IMR-90 (cell line): ENCODE data around the gene BCAS1. TPM values are rescaled to one million over a fixed set of nuclear protein-coding genes. Genes with fewer than 3 reads are reported as not detected.

ENCODE experiments used
- ATAC-seq: fragments of 200-7000 bp; cut with Tn5 transposase; 2 replicates; pipeline ENCODE4 v1.9.1; 2020; ENCODE audit warnings: low read depth, mild to moderate bottlenecking, moderate library complexity
- BruUV-seq: library from RNA; stranded (reverse); fragments of 400-500 nt; replicated peaks from 2 replicates; lab custom pipeline; 2021; lab: Mats Ljungman, UMichigan
- CTCF ChIA-PET: fragments of 300-600 bp; formaldehyde crosslinking; extraction: SDS; loops from one replicate; lab custom pipeline; 2021; ENCODE audit warnings: antibody characterized with exemption; lab: Yijun Ruan, JAX
- POLR2A ChIA-PET: fragments of 300-600 bp; sonication (Branson Sonifier 250); formaldehyde crosslinking; loops from one replicate; lab custom pipeline; 2022; ENCODE audit warnings: antibody characterized with exemption; ENCODE audit not compliant: unreplicated experiment; lab: Charles Lee
- DNase-seq: peaks from one replicate; pipeline ENCODE4 v3.0.0; 2013
- H2AFZ ChIP-seq: replicated peaks from 2 replicates; pipeline ENCODE3; 2013; ENCODE audit warnings: low read length, mild to moderate bottlenecking; ENCODE audit not compliant: poor library complexity
- H2AK5ac ChIP-seq: 2 replicates; pipeline ENCODE4 v1.6.1; 2013; ENCODE audit warnings: low read depth, low read length, inconsistent platforms
- H2AK9ac ChIP-seq: replicated peaks from 2 replicates; pipeline ENCODE3; 2013; ENCODE audit warnings: mild to moderate bottlenecking, low read depth, low read length, moderate library complexity; ENCODE audit not compliant: poor library complexity
- H2BK120ac ChIP-seq: 2 replicates; pipeline ENCODE4 v1.6.1; 2013; ENCODE audit warnings: low read depth, low read length, inconsistent platforms
- H2BK15ac ChIP-seq: 3 replicates; pipeline ENCODE4 v1.6.1; 2013; ENCODE audit warnings: low read depth, low read length, inconsistent platforms
- H2BK20ac ChIP-seq: 2 replicates; pipeline ENCODE4 v1.6.1; 2013; ENCODE audit warnings: low read depth, mild to moderate bottlenecking, inconsistent platforms, low read length, moderate library complexity
- H2BK5ac ChIP-seq: 2 replicates; pipeline ENCODE4 v1.6.1; 2013; ENCODE audit warnings: mild to moderate bottlenecking, low read depth, low read length, inconsistent platforms; ENCODE audit not compliant: poor library complexity, severe bottlenecking
- H3K14ac ChIP-seq: replicated peaks from 2 replicates; pipeline ENCODE4 v1.6.1; 2013; ENCODE audit warnings: low read depth, low read length, inconsistent platforms
- H3K18ac ChIP-seq: 2 replicates; pipeline ENCODE4 v1.6.1; 2013; ENCODE audit warnings: low read depth, low read length, control low read depth
- H3K23ac ChIP-seq: 2 replicates; pipeline ENCODE4 v1.6.1; 2013; ENCODE audit warnings: low read depth, low read length, inconsistent platforms
- H3K27ac ChIP-seq: 2 replicates; pipeline ENCODE4 v1.5.1; 2013; ENCODE audit warnings: mild to moderate bottlenecking, control low read depth, low read length; ENCODE audit not compliant: insufficient read depth
- H3K27me3 ChIP-seq: 2 replicates; pipeline ENCODE4 v1.6.1; 2013; ENCODE audit warnings: low read length; ENCODE audit not compliant: control insufficient read depth, insufficient read depth
- H3K36me3 ChIP-seq: 2 replicates; pipeline ENCODE4 v1.6.1; 2013; ENCODE audit warnings: low read length, mixed read lengths; ENCODE audit not compliant: control insufficient read depth, insufficient read depth
- H3K4ac ChIP-seq: 2 replicates; pipeline ENCODE4 v1.6.1; 2013; ENCODE audit warnings: low read depth, low read length, inconsistent platforms
- H3K4me1 ChIP-seq: 2 replicates; pipeline ENCODE4 v1.6.1; 2013; ENCODE audit warnings: low read length, mixed read lengths; ENCODE audit not compliant: control insufficient read depth, insufficient read depth
- H3K4me2 ChIP-seq: 2 replicates; pipeline ENCODE4 v1.6.1; 2013; ENCODE audit warnings: low read depth, mild to moderate bottlenecking, control low read depth, low read length, moderate library complexity
- H3K4me3 ChIP-seq: 2 replicates; pipeline ENCODE4 v1.5.1; 2013; ENCODE audit warnings: low read depth, mild to moderate bottlenecking, control low read depth, low read length, moderate library complexity; ENCODE audit not compliant: insufficient read depth
- H3K56ac ChIP-seq: 2 replicates; pipeline ENCODE4 v1.6.1; 2013; ENCODE audit warnings: low read length, inconsistent platforms; ENCODE audit not compliant: insufficient read depth; ENCODE audit errors: extremely low read depth
- H3K79me1 ChIP-seq, 2 experiments: 2 replicates each; pipeline ENCODE4 v1.6.1; 2013; ENCODE audit warnings: low read length in 2 of 2, inconsistent platforms in 1 of 2, low read depth in 1 of 2
- H3K9ac ChIP-seq: 2 replicates; pipeline ENCODE4 v1.6.1; 2013; ENCODE audit warnings: low read depth, low read length, control low read depth
- H3K9me1 ChIP-seq: 2 replicates; pipeline ENCODE4 v1.6.1; 2013; ENCODE audit warnings: low read length, inconsistent platforms; ENCODE audit not compliant: insufficient read depth
- H3K9me3 ChIP-seq: 2 replicates; pipeline ENCODE4 v1.6.1; 2013; ENCODE audit warnings: low read length; ENCODE audit not compliant: control insufficient read depth, insufficient read depth
- H4K20me1 ChIP-seq: 2 replicates; pipeline ENCODE4 v1.6.1; 2013; ENCODE audit warnings: low read length, inconsistent platforms; ENCODE audit not compliant: insufficient read depth
- H4K5ac ChIP-seq: 2 replicates; pipeline ENCODE4 v1.6.1; 2013; ENCODE audit warnings: mild to moderate bottlenecking, low read depth, low read length, control low read depth
- H4K8ac ChIP-seq, 2 experiments: 2 replicates each; pipeline ENCODE4 v1.6.1; 2013; ENCODE audit warnings: low read depth in 2 of 2, low read length in 2 of 2, control low read depth in 1 of 2, inconsistent platforms in 1 of 2
- H4K91ac ChIP-seq: 2 replicates; pipeline ENCODE4 v1.6.1; 2013; ENCODE audit warnings: low read depth, low read length, inconsistent platforms; ENCODE audit not compliant: insufficient read depth
- BHLHE40 ChIP-seq: fragments of 150-350 bp; IDR thresholded peaks from 2 replicates; pipeline ENCODE4 v1.6.1; 2016; ENCODE audit warnings: mild to moderate bottlenecking, low read depth, low read length
- CEBPB ChIP-seq: IDR thresholded peaks from 2 replicates; pipeline ENCODE4 v1.6.1; 2012; ENCODE audit warnings: low read depth, low read length, improper control_type of control experiment
- CHD1 ChIP-seq: IDR thresholded peaks from 2 replicates; pipeline ENCODE4 v1.6.1; 2012; ENCODE audit warnings: low read depth, low read length, improper control_type of control experiment
- FOS ChIP-seq: fragments of 150-350 bp; IDR thresholded peaks from 2 replicates; pipeline ENCODE4 v1.6.1; 2016; ENCODE audit warnings: low read depth, low read length
- MAFK ChIP-seq: IDR thresholded peaks from 2 replicates; pipeline ENCODE4 v1.6.1; 2012; ENCODE audit warnings: low read depth, low read length, improper control_type of control experiment
- MAZ ChIP-seq: IDR thresholded peaks from 2 replicates; pipeline ENCODE4 v1.6.1; 2012; ENCODE audit warnings: low read depth, mild to moderate bottlenecking, low read length, improper control_type of control experiment, moderate library complexity, borderline replicate concordance
- NFE2L2 ChIP-seq: fragments of 150-350 bp; IDR thresholded peaks from 2 replicates; pipeline ENCODE4 v1.6.1; 2016; ENCODE audit warnings: low read depth, mild to moderate bottlenecking, low read length
- RAD21 ChIP-seq: IDR thresholded peaks from 2 replicates; pipeline ENCODE4 v1.6.1; 2012; ENCODE audit warnings: low read length, improper control_type of control experiment
- RCOR1 ChIP-seq: IDR thresholded peaks from 2 replicates; pipeline ENCODE4 v1.6.1; 2012; ENCODE audit warnings: mild to moderate bottlenecking, low read length, improper control_type of control experiment; ENCODE audit not compliant: insufficient replicate concordance
- WGBS, 2 experiments: methylation state at CpG; one replicate each; pipeline versions ENCODE4 v1.1.5 to v1.1.7; 2013; ENCODE audit warnings: missing lambda C conversion rate in 2 of 2; ENCODE audit not compliant: insufficient read length in 1 of 2; ENCODE audit errors: extremely low coverage in 2 of 2; 5-methylcytosine and 5-hydroxymethylcytosine counted together
- dilution Hi-C: fragments of 300-500 bp; cut with HindIII; formaldehyde crosslinking; loops from one replicate; pipeline ENCODE4 v1.14.3; 2018; ENCODE audit warnings: low sequenced_read_pairs; ENCODE audit not compliant: unreplicated experiment
- in situ Hi-C: fragments of 300-500 bp; cut with MboI; formaldehyde crosslinking; loops from 3 replicates; pipeline ENCODE4 v1.14.3; 2019; ENCODE audit warnings: low sequenced_read_pairs, inconsistent platforms, mixed read lengths
- intact Hi-C: fragments of 100-400 bp; cut with micrococcal nuclease; formaldehyde crosslinking; loops from 2 replicates; pipeline ENCODE4 v1.10.0; 2022
- polyA plus RNA-seq, 3 experiments: library from polyadenylated mRNA; depleted of rRNA; stranded (reverse); fragments of >200 nt; gene quantifications; 2 replicates each; pipeline ENCODE4 v1.2.3, GENCODE V29; 2012; ENCODE audit warnings: low replicate concordance in 1 of 3
- total RNA-seq: library from RNA; depleted of rRNA; stranded (reverse); fragments of >200 nt; gene quantifications from 2 replicates; pipeline ENCODE4 v1.2.3, GENCODE V29; 2012
- TF ChIP-seq, protein P1 (sequence below): fragments of 150-350 bp; IDR thresholded peaks from 2 replicates; pipeline ENCODE4 v1.6.1; 2017; ENCODE audit warnings: mild to moderate bottlenecking, antibody characterized with exemption, low read length, low read depth
- TF ChIP-seq, protein P2 (sequence below): conservative IDR thresholded peaks from 2 replicates; pipeline ENCODE4 v1.5.1; 2012; ENCODE audit warnings: mild to moderate bottlenecking, low read depth, low read length, improper control_type of control experiment
- TF ChIP-seq, protein P3 (sequence below): fragments of 150-350 bp; IDR thresholded peaks from 2 replicates; pipeline ENCODE4 v1.6.1; 2016; ENCODE audit warnings: low read depth, mild to moderate bottlenecking, low read length, moderate library complexity, borderline replicate concordance

Gene BCAS1
- total and polyA plus RNA-seq, 2 of the 4 experiments (the other 2 are of a cell fraction), result under 0.01 TPM; not detected in 1

DNA sequence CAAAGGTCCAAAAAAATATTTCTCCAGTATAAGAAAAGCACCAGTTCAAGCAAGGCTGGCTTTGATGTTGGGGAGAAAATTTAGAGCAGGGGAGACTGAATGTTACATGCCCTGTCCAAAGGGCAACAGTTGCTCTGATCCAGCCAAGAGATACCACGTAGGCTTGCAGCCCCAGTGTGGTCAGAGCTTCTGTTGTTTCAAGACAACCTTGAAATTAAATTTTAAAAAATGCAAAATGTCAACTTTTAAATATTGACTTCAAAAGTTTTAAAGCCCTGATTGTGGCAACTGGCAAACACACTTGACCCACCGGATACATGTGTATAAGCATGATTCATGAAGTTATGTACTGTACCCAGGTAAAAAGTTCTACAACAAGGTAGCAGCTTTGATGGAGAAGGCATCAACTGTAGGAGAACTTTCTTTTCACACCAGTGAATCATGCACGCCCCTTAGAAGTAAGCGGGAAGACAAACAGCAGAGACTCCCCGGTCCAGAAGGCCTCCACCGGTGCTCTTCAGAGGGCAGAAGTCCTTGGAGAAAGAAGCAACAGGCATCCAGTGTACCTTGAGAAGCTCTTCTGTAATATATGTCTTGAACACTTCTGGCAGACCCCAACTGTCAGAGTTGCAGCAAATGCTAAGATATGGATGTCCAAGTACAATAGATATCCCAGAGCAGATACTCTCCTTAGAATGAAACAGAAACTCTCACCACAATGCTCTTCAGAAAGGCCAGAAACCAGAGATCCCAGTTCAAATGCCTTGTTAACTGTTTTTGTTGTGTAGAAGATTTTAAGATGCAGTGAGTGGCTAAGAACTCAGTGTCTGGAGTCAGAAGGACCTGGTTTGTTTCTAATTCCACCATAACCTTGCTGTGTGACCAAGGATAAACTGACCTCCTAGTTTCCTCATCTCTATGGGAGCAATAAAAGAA is 115.4 kb downstream of the BCAS1 start (continued):
- TF ChIP-seq, protein P1, sequence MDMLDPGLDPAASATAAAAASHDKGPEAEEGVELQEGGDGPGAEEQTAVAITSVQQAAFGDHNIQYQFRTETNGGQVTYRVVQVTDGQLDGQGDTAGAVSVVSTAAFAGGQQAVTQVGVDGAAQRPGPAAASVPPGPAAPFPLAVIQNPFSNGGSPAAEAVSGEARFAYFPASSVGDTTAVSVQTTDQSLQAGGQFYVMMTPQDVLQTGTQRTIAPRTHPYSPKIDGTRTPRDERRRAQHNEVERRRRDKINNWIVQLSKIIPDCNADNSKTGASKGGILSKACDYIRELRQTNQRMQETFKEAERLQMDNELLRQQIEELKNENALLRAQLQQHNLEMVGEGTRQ, result no peak

DNA sequence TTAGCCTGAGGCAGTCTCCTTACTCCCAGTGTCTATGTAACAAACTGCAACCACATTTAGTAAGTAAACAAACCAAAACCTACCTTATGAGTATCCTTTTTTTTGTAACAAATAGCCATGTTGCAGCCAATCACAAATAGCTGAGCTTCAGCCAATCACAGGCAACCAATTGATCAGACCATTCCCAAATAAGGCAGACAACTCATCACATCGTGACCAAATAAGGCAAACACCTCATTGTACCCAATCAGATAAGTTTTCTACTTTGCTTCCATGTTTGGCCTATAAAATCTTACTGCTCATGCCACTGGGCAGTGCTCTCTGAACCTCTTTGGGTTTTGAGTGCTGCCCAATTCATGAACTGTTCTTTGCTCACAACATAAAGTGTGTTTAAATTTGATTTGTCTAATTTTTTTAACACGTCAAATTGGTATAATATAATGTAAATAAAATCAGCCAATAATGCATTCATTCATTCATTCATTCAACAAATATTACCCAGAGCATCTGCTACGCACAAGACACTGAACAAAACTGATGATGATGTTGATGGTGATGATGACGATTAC is 117.8 kb downstream of the BCAS1 start:
- H2BK15ac ChIP-seq, result no peak overlapping the region
- no TSS peak for BruUV-seq
- no peak overlapping the region for H2BK120ac ChIP-seq
- H3K9me1 ChIP-seq, result peaks cover 15% of the 10 kb centered on the region
- no peak for ATAC-seq
- no peaks in the 10 kb centered on the region for H3K27me3 ChIP-seq
- ChIA-PET POLR2A (no interaction called here), CTCF (no interaction called here)
- H3K4me3 ChIP-seq, result no peak overlapping the region
- no peak overlapping the region for H2AK9ac ChIP-seq
- no peak overlapping the region for H3K18ac ChIP-seq
- H2BK20ac ChIP-seq, result no peak overlapping the region
- no peak overlapping the region for H3K23ac ChIP-seq
- no peak overlapping the region for H3K4ac ChIP-seq
- H3K79me1 ChIP-seq, result no peaks in the 10 kb centered on the region
- H3K56ac ChIP-seq, result no peak overlapping the region
- no peak overlapping the region for H4K91ac ChIP-seq
- H3K27ac ChIP-seq, result no peak overlapping the region
- in situ Hi-C loops, result no loop called here
- H3K36me3 ChIP-seq, result no peaks in the 10 kb centered on the region
- H3K4me1 ChIP-seq, result peaks cover 11% of the 10 kb centered on the region
- no peak for DNase-seq
- no peak overlapping the region for H4K5ac ChIP-seq
- no peak overlapping the region for H3K9ac ChIP-seq
- intact Hi-C loops, result no loop called here
- no CpG with 5 or more reads among the region's 4 CpGs for WGBS, 2 experiments
- H4K8ac ChIP-seq, result no peak overlapping the region
- H4K20me1 ChIP-seq, result no peaks in the 10 kb centered on the region
- no peak overlapping the region for H3K4me2 ChIP-seq
- no peak overlapping the region for H2BK5ac ChIP-seq
- dilution Hi-C loops, result no loop called here
- no peaks in the 10 kb centered on the region; the same call in 1 of the 2 replicates for H3K9me3 ChIP-seq
- H2AFZ ChIP-seq, result no peak overlapping the region
- H2AK5ac ChIP-seq, result no peak overlapping the region
- no peak overlapping the region for H3K14ac ChIP-seq
- no peak for TF ChIP-seq FOS
- TF ChIP-seq CEBPB, result no peak
- TF ChIP-seq, protein P2, sequence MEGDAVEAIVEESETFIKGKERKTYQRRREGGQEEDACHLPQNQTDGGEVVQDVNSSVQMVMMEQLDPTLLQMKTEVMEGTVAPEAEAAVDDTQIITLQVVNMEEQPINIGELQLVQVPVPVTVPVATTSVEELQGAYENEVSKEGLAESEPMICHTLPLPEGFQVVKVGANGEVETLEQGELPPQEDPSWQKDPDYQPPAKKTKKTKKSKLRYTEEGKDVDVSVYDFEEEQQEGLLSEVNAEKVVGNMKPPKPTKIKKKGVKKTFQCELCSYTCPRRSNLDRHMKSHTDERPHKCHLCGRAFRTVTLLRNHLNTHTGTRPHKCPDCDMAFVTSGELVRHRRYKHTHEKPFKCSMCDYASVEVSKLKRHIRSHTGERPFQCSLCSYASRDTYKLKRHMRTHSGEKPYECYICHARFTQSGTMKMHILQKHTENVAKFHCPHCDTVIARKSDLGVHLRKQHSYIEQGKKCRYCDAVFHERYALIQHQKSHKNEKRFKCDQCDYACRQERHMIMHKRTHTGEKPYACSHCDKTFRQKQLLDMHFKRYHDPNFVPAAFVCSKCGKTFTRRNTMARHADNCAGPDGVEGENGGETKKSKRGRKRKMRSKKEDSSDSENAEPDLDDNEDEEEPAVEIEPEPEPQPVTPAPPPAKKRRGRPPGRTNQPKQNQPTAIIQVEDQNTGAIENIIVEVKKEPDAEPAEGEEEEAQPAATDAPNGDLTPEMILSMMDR, result no peak
- no peak for TF ChIP-seq MAZ
- TF ChIP-seq NFE2L2, result no peak
- no peak for TF ChIP-seq RAD21
- TF ChIP-seq, protein P3, sequence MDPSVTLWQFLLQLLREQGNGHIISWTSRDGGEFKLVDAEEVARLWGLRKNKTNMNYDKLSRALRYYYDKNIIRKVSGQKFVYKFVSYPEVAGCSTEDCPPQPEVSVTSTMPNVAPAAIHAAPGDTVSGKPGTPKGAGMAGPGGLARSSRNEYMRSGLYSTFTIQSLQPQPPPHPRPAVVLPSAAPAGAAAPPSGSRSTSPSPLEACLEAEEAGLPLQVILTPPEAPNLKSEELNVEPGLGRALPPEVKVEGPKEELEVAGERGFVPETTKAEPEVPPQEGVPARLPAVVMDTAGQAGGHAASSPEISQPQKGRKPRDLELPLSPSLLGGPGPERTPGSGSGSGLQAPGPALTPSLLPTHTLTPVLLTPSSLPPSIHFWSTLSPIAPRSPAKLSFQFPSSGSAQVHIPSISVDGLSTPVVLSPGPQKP, result no peak
- no peak for TF ChIP-seq CHD1
- no peak for TF ChIP-seq BHLHE40
- TF ChIP-seq MAFK, result no peak
- no peak for TF ChIP-seq RCOR1
